Astrocyte (in vitro differentiated cells and primary cell): ENCODE data around the gene TGFB1. TPM values are rescaled to one million over a fixed set of nuclear protein-coding genes. Genes with fewer than 3 reads are reported as not detected.
A peak's percentile ranks its signal among the peaks of the same experiment; 100 is the strongest.
"Not testable (repeated sequence)": the region's sequence is repeated elsewhere in the genome, so short reads cannot be mapped to it uniquely, and the experiment has no call there.

Experiments
- DNase-seq: peaks from one replicate; pipeline ENCODE4 v3.0.0-alpha.2; 2010; ENCODE audit warnings: low read depth
- FAIRE-seq: peaks from 2 replicates; lab custom pipeline; 2011; peaks lifted over from hg19 to GRCh38; lab: Jason Lieb, UNC
- H2AFZ ChIP-seq: 2 replicates; pipeline ENCODE4 v1.6.0; 2012; ENCODE audit warnings: low read depth, low read length, inconsistent platforms
- H3K27ac ChIP-seq: 2 replicates; pipeline ENCODE4 v1.5.1; 2011; ENCODE audit warnings: low read depth, low read length, inconsistent platforms
- H3K27me3 ChIP-seq: 2 replicates; pipeline ENCODE4 v1.6.0; 2011; ENCODE audit warnings: low read length, inconsistent platforms; ENCODE audit not compliant: insufficient read depth
- H3K36me3 ChIP-seq: 2 replicates; pipeline ENCODE4 v1.5.1; 2011; ENCODE audit warnings: low read length, inconsistent platforms; ENCODE audit not compliant: insufficient read depth
- H3K4me1 ChIP-seq: 2 replicates; pipeline ENCODE4 v1.5.1; 2011; ENCODE audit warnings: low read length, inconsistent platforms; ENCODE audit not compliant: insufficient read depth
- H3K4me2 ChIP-seq: 2 replicates; pipeline ENCODE4 v1.6.0; 2012; ENCODE audit warnings: low read length, inconsistent platforms
- H3K4me3 ChIP-seq: 2 replicates; pipeline ENCODE4 v1.5.1; 2011; ENCODE audit warnings: low read depth, mild to moderate bottlenecking, low read length, inconsistent platforms; ENCODE audit not compliant: insufficient read depth
- H3K79me2 ChIP-seq: 2 replicates; pipeline ENCODE4 v1.6.0; 2012; ENCODE audit warnings: mild to moderate bottlenecking, low read length, inconsistent platforms; ENCODE audit not compliant: insufficient read depth
- H3K9ac ChIP-seq: 2 replicates; pipeline ENCODE4 v1.6.0; 2012; ENCODE audit warnings: mild to moderate bottlenecking, low read length, inconsistent platforms
- H3K9me3 ChIP-seq: 2 replicates; pipeline ENCODE4 v1.5.1; 2012; ENCODE audit warnings: low read depth, mild to moderate bottlenecking, low read length, inconsistent platforms; ENCODE audit not compliant: insufficient read depth
- H4K20me1 ChIP-seq: 2 replicates; pipeline ENCODE4 v1.6.0; 2012; ENCODE audit warnings: low read length, inconsistent platforms; ENCODE audit not compliant: insufficient read depth
- H3K27ac Mint-ChIP-seq: one replicate; pipeline ENCODE4 v1.8.0; 2021; ENCODE audit warnings: mild to moderate bottlenecking, mixed read lengths; ENCODE audit not compliant: unreplicated experiment
- H3K27me3 Mint-ChIP-seq: one replicate; pipeline ENCODE4 v1.8.0; 2021; ENCODE audit warnings: low read depth, mixed read lengths; ENCODE audit not compliant: unreplicated experiment
- H3K36me3 Mint-ChIP-seq: one replicate; pipeline ENCODE4 v1.8.0; 2021; ENCODE audit warnings: low read depth, mixed read lengths; ENCODE audit not compliant: unreplicated experiment
- H3K4me1 Mint-ChIP-seq: one replicate; pipeline ENCODE4 v1.8.0; 2021; ENCODE audit warnings: low read depth, mixed read lengths; ENCODE audit not compliant: unreplicated experiment
- H3K4me3 Mint-ChIP-seq: one replicate; pipeline ENCODE4 v1.8.0; 2021; ENCODE audit warnings: mild to moderate bottlenecking, moderate library complexity, mixed read lengths; ENCODE audit not compliant: unreplicated experiment
- H3K9me3 Mint-ChIP-seq: one replicate; pipeline ENCODE4 v1.8.0; 2021; ENCODE audit warnings: mild to moderate bottlenecking, mixed read lengths; ENCODE audit not compliant: unreplicated experiment
- EZH2 ChIP-seq: IDR thresholded peaks from 2 replicates; pipeline ENCODE4 v1.6.1; 2012; ENCODE audit warnings: mild to moderate bottlenecking, low read length, inconsistent platforms; ENCODE audit not compliant: insufficient read depth
- total RNA-seq: library from RNA; stranded (reverse); gene quantifications from 2 replicates; pipeline ENCODE4 v1.2.1, GENCODE V29; 2021
- TF ChIP-seq, protein P1 (sequence below): IDR thresholded peaks from 2 replicates; pipeline ENCODE4 v1.5.1; 2011; ENCODE audit warnings: low read depth, mild to moderate bottlenecking, inconsistent platforms, low read length, moderate library complexity; ENCODE audit not compliant: insufficient read depth

TGFB1 gene
- total RNA-seq, 1 donor from 2014 or later: 155 TPM

DNA sequence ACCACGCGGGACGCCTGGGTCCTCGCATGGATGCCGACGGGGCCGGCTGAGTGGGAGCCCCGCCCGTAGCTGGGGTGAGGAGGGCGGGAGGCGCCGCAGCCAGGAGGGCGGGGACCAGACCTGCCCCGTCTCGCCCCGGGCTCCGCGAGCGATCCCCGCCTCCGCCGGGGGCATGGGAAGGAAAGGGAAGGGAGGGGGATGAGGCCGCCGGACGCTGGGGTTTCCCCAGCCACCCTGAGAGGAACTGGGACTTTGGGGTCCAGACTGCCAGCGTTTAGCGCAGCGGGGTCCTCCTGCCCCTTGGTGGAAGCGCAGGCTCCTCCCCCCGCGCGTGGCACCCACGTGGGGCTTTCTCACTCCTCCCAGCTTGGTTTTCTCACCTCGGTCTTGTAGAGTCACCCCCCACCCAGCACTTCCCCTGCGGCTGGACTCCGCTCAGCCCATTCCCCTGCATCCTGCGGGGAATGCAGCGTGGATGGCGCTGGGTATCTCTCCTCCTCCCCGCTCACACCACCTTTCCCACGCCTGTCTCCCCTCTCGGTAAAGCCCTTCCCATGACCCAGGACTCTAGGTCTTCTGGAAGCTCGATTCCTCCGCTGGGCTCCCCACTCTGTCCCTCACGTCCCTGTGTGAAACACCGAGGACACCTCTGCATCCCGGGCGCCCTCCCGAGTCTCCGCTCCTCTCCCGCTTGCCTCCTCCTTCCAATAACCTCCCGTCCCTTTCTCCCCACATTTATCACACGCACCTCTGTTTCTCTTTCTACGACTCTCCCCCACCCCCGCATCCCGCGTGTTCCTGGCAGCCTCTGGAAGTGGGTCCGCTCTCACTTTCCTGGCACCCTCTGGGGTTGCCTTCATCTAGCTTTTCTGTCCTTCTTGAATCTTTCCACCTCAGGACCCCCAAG is 2.1 kb downstream of the TGFB1 start:
- H3K27me3 ChIP-seq: no peaks in the 10 kb centered on the region
- Mint-ChIP-seq H3K27me3 (no peaks in the 10 kb centered on the region), H3K4me1 (peaks cover 15% of the 10 kb centered on the region), H3K4me3 (peak overlapping the region; percentile 97), H3K9me3 (no peaks in the 10 kb centered on the region), H3K36me3 (peaks cover 26% of the 10 kb centered on the region), H3K27ac (peak overlapping the region; percentile 89)
- H3K9me3 ChIP-seq: no peaks in the 10 kb centered on the region
- peak overlapping the region; percentile 38 for H2AFZ ChIP-seq
- DNase-seq: peak; percentile 46
- H3K27ac ChIP-seq: peak overlapping the region; percentile 59
- H4K20me1 ChIP-seq: peaks cover 60% of the 10 kb centered on the region
- TF ChIP-seq, protein P1, sequence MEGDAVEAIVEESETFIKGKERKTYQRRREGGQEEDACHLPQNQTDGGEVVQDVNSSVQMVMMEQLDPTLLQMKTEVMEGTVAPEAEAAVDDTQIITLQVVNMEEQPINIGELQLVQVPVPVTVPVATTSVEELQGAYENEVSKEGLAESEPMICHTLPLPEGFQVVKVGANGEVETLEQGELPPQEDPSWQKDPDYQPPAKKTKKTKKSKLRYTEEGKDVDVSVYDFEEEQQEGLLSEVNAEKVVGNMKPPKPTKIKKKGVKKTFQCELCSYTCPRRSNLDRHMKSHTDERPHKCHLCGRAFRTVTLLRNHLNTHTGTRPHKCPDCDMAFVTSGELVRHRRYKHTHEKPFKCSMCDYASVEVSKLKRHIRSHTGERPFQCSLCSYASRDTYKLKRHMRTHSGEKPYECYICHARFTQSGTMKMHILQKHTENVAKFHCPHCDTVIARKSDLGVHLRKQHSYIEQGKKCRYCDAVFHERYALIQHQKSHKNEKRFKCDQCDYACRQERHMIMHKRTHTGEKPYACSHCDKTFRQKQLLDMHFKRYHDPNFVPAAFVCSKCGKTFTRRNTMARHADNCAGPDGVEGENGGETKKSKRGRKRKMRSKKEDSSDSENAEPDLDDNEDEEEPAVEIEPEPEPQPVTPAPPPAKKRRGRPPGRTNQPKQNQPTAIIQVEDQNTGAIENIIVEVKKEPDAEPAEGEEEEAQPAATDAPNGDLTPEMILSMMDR: no peak
- no peak for TF ChIP-seq EZH2
- H3K4me3 ChIP-seq: peak overlapping the region; percentile 85
- H3K36me3 ChIP-seq: peaks cover 6% of the 10 kb centered on the region
- no peak for FAIRE-seq
- H3K9ac ChIP-seq: peak overlapping the region; percentile 94
- H3K79me2 ChIP-seq: peaks cover 58% of the 10 kb centered on the region
- H3K4me2 ChIP-seq: peak overlapping the region; percentile 99
- H3K4me1 ChIP-seq: peaks cover 6% of the 10 kb centered on the region

DNA sequence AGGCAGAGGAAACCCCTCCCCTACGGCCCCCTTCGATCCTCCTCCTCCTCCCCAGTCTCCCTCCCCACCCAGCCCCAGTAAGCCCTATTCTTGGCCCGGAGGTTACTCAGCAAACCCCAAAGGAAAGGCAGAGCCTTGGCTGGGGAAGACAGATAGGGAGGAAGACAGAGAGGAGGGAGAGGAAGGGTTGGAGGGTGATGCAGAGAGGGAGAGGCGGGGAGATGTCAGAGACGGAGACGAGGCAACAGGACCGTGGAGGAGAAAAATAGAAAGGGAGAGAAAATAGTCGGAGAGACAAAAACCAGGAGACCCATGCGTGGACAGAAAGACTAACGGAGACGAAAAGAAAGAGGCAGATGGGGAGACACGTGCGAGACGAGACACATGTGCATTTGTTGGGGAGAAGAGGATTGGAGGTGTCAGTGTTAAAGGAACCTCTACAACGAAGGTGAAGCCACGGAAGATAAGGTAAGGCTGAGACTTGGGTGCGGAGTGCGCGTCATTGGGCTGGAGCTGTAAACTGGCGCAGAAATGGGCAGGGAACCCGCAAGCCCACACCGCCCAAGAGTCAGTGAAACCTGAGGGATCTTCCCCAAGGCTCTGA is 2.9 kb downstream of the TGFB1 start:
- TF ChIP-seq, protein P1: no peak
- TF ChIP-seq EZH2: no peak
- FAIRE-seq (no peak), DNase-seq (no peak)
- Mint-ChIP-seq H3K4me3 (peak overlapping the region; percentile 97), H3K9me3 (no peaks in the 10 kb centered on the region), H3K36me3 (peaks cover 24% of the 10 kb centered on the region), H3K4me1 (peaks cover 15% of the 10 kb centered on the region), H3K27ac (peak overlapping the region; percentile 48), H3K27me3 (no peaks in the 10 kb centered on the region)
- H3K4me1 ChIP-seq: peaks cover 6% of the 10 kb centered on the region
- peak overlapping the region; percentile 59 for H3K27ac ChIP-seq
- H3K9ac ChIP-seq: peak overlapping the region; percentile 94
- peaks cover 67% of the 10 kb centered on the region for H4K20me1 ChIP-seq
- H2AFZ ChIP-seq: peak overlapping the region; percentile 38
- peak overlapping the region; percentile 99 for H3K4me2 ChIP-seq
- H3K4me3 ChIP-seq: peak overlapping the region; percentile 85
- peaks cover 62% of the 10 kb centered on the region for H3K79me2 ChIP-seq
- no peaks in the 10 kb centered on the region for H3K27me3 ChIP-seq
- H3K36me3 ChIP-seq: peaks cover 11% of the 10 kb centered on the region
- no peaks in the 10 kb centered on the region for H3K9me3 ChIP-seq

DNA sequence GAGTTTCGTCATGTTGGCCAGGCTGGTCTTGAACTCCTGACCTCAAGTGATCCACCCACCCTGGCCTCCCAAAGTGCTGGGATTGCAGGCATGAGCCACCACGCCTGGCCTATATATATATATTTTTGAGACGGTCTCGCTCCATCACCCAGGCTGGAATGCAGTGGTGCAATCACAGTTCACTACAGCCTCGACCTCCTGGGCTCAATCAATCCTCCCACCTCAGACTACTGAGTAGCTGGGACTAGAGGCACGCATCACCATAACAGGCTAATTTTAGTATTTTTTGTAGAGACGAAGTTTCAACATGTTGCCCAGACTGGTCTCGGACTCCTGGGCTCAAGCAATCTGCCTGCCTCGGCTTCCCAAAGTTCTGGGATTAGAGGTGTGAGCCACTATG is 6.8 kb downstream of the TGFB1 start:
- FAIRE-seq, H3K4me1 ChIP-seq, H3K9ac ChIP-seq, H3K27ac Mint-ChIP-seq, H3K4me3 Mint-ChIP-seq, H3K9me3 Mint-ChIP-seq, H3K27me3 ChIP-seq, H3K9me3 ChIP-seq, H3K27ac ChIP-seq, H3K4me2 ChIP-seq, H3K4me3 ChIP-seq, H2AFZ ChIP-seq, H3K27me3 Mint-ChIP-seq, DNase-seq: not testable (repeated sequence)
- H3K4me1 Mint-ChIP-seq: peaks cover 13% of the 10 kb centered on the region
- H4K20me1 ChIP-seq: peaks cover 77% of the 10 kb centered on the region
- peaks cover 20% of the 10 kb centered on the region for H3K36me3 Mint-ChIP-seq
- H3K36me3 ChIP-seq: peaks cover 27% of the 10 kb centered on the region
- peaks cover 52% of the 10 kb centered on the region for H3K79me2 ChIP-seq
